ENCODE data around the gene ZBTB25. TPM values are rescaled to one million over a fixed set of nuclear protein-coding genes. Genes with fewer than 3 reads are reported as not detected.

ZBTB25 gene
- total and polyA plus RNA-seq, 7 donors = 2.7 to 12.7 (median 10.8) TPM

DNA sequence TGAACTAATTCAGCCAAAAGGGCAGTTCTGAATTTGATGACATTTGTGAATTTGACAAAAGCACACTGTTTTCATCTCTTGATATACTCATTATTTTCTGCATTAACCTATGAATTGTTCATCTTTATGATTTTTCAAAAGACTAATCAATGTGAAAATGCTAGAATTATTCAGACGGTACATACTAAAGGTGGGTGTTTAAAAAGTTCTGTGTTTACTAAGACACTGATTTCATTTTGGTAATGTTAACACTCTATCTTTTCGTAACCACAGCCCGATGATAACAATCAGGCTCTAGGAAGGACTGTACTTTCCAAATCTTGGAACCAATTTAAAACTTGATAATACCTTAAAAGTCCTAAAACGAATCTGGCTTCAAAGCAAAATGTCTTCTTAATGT, 28.9 kb downstream of the ZBTB25 start:
- intact Hi-C loops (cut with DNase I) = loop anchor here in 1 of 2 donors (10.0 kb wide), 1 partner anchor 130 kb away; no protein-coding TSS in a partner anchor
- no peak for ATAC-seq
- H3K4me3 ChIP-seq = no peak overlapping the region

DNA sequence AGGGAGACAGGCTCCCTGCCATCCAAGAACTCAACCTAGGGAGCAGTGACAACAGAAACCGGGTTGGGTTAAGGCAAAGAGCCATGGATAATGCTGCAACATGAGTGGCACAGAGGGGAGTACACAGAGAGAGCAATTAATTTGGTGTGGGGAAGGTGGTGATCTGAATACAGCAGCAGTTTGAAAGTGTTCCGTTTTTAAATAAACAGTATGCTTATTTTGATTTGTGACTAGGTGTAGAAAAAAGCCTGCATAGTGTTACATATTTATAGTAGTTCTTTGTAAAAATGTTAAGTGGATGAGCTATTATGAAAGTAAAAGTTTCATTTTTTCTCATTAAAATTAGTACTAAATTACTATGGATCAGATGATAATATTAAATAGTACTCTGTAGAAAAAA, 29.6 kb downstream of the ZBTB25 start:
- ATAC-seq = no peak
- DNase-seq = no peak

More for the DNA sequence above, 28.9 kb downstream of the ZBTB25 start:
- 70 to 98% (median 80%) methylated on average over 4 of the region's 4 CpGs for WGBS, 3 donors
- Histone ChIP-seq H3K9me3 (no peaks in the 10 kb centered on the region), H3K36me3 (ENCODE audit: insufficient read depth in 1 of 2, low read depth in 1 of 2) (no peaks in the 10 kb centered on the region), H3K27ac (no peak overlapping the region), H3K27me3 (ENCODE audit: insufficient read depth in 3 of 3, low read length in 2 of 3) (no peaks in the 10 kb centered on the region), H3K4me1 (no peaks in the 10 kb centered on the region)
- no peak for DNase-seq
- TF ChIP-seq, protein P1, sequence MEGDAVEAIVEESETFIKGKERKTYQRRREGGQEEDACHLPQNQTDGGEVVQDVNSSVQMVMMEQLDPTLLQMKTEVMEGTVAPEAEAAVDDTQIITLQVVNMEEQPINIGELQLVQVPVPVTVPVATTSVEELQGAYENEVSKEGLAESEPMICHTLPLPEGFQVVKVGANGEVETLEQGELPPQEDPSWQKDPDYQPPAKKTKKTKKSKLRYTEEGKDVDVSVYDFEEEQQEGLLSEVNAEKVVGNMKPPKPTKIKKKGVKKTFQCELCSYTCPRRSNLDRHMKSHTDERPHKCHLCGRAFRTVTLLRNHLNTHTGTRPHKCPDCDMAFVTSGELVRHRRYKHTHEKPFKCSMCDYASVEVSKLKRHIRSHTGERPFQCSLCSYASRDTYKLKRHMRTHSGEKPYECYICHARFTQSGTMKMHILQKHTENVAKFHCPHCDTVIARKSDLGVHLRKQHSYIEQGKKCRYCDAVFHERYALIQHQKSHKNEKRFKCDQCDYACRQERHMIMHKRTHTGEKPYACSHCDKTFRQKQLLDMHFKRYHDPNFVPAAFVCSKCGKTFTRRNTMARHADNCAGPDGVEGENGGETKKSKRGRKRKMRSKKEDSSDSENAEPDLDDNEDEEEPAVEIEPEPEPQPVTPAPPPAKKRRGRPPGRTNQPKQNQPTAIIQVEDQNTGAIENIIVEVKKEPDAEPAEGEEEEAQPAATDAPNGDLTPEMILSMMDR (IDR thresholded peaks at IDR 0.05) = no peak

DNA sequence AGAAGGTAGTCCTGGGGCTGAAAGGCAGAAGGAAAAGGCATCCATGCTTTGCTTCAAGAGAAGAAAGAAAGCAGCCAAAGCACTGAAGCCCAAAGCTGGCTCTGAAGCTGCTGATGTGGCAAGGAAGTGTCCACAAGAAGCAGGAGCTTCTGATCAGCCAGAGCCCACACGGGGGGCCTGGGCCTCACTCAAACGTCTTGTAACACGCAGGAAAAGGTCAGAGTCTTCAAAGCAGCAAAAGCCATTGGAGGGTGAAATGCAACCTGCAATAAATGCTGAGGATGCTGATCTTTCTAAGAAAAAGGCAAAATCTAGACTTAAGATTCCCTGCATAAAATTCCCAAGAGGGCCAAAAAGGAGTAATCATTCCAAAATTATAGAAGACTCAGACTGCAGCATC, 35.2 kb downstream of the ZBTB25 start:
- TF ChIP-seq, protein P1 (IDR thresholded peaks at IDR 0.05) = no peak
- H3K27ac ChIP-seq = no peak overlapping the region
- no peaks in the 10 kb centered on the region for H3K27me3 ChIP-seq (ENCODE audit: insufficient read depth in 3 of 3, low read length in 2 of 3)
- no peak for DNase-seq
- intact Hi-C loops (cut with DNase I) = no loop called here
- peaks cover 3% of the 10 kb centered on the region for H3K4me1 ChIP-seq
- no peaks in the 10 kb centered on the region for H3K36me3 ChIP-seq (ENCODE audit: insufficient read depth in 1 of 2, low read depth in 1 of 2)
- ATAC-seq = no peak
- H3K9me3 ChIP-seq = no peaks in the 10 kb centered on the region
- WGBS, 3 donors = 68 to 74% (median 69%) methylated on average over 3 of the region's 3 CpGs
- no peak overlapping the region for H3K4me3 ChIP-seq

More for the DNA sequence above, 29.6 kb downstream of the ZBTB25 start:
- Histone ChIP-seq H3K36me3 (ENCODE audit: insufficient read depth in 1 of 2, low read depth in 1 of 2) (no peaks in the 10 kb centered on the region), H3K4me3 (no peak overlapping the region), H3K27ac (no peak overlapping the region), H3K9me3 (no peaks in the 10 kb centered on the region), H3K27me3 (ENCODE audit: insufficient read depth in 3 of 3, low read length in 2 of 3) (no peaks in the 10 kb centered on the region), H3K4me1 (no peaks in the 10 kb centered on the region)
- TF ChIP-seq, protein P1 (IDR thresholded peaks at IDR 0.05) = no peak
- intact Hi-C loops (cut with DNase I) = loop anchor here in 1 of 2 donors (10.0 kb wide), 1 partner anchor 129 kb away; no protein-coding TSS in a partner anchor
- 41 to 75% (median 59%) methylated on average over 2 of the region's 2 CpGs for WGBS, 3 donors

DNA sequence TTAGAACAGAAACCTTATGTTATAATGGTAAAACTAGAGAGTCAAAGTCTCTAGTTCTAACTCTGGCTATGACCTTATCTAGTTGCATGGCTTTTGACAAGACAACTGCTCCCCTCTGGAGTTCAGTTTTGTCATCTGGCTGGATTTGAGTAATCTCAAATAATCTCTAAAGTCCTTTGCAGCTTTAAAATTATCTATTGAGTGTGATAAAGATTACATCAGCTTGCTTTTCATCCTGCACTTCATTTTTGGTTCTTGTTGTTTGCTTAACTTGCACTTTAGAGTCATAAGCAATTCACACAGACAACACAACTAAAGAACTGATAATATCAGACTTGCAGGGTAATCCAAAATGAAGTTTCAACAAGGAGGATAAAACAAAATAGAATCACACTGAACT, 36.1 kb downstream of the ZBTB25 start:
- TF ChIP-seq, protein P1 (IDR thresholded peaks at IDR 0.05) = no peak
- Histone ChIP-seq H3K27me3 (ENCODE audit: insufficient read depth in 3 of 3, low read length in 2 of 3) (no peaks in the 10 kb centered on the region), H3K4me3 (no peak overlapping the region), H3K9me3 (no peaks in the 10 kb centered on the region), H3K36me3 (ENCODE audit: insufficient read depth in 1 of 2, low read depth in 1 of 2) (peaks cover 0 to 3% of the 10 kb centered on the region in 2 donors), H3K27ac (no peak overlapping the region), H3K4me1 (peaks cover 3% of the 10 kb centered on the region)
- no peak for DNase-seq
- intact Hi-C loops (cut with DNase I) = no loop called here
- ATAC-seq = no peak

DNA sequence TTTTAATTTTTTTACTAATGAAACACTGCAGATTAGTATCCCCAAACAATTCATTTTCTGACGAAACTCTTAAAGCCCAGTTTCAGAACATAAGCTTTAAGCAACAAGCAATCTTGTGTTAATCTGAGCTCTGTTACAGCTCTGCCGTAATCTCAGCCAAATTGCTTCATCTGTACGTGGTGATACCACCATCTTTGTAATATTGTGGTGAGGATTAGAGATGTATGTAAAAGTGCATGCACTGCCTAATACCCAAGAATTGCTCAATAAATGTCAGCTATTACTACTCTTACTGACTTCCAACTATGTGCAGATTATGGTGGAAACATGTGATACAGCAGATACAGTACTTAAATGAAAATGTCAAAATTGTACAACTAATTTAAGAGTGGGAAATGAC, 36.5 kb downstream of the ZBTB25 start:
- no peak overlapping the region for H3K4me3 ChIP-seq
- H3K4me1 ChIP-seq = peaks cover 3% of the 10 kb centered on the region
- no peaks in the 10 kb centered on the region for H3K27me3 ChIP-seq (ENCODE audit: insufficient read depth in 3 of 3, low read length in 2 of 3)
- H3K36me3 ChIP-seq (ENCODE audit: insufficient read depth in 1 of 2, low read depth in 1 of 2) = peaks cover 0 to 7% of the 10 kb centered on the region in 2 donors
- ATAC-seq = no peak
- no peaks in the 10 kb centered on the region for H3K9me3 ChIP-seq
- WGBS, 3 donors = 78 to 89% (median 78%) methylated on average over 3 of the region's 3 CpGs
- intact Hi-C loops (cut with DNase I) = no loop called here
- DNase-seq = no peak
- TF ChIP-seq, protein P1 (IDR thresholded peaks at IDR 0.05) = no peak
- no peak overlapping the region for H3K27ac ChIP-seq

All from psoas muscle (tissue), 8 donors.